Colonic mucosa (tissue), 4 donors: ENCODE results near the gene ITIH2. TPM values are rescaled to one million over a fixed set of nuclear protein-coding genes. Genes with fewer than 3 reads are reported as not detected.

Experiments
- DNase-seq: peaks from one replicate; pipeline ENCODE4 v3.0.0-alpha.2; 2020
- H3K27ac ChIP-seq: fragments of 200-600 bp; one replicate; pipeline ENCODE4 v1.8.0; 2021
- H3K27me3 ChIP-seq: fragments of 200-600 bp; one replicate; pipeline ENCODE4 v1.8.0; 2021
- H3K36me3 ChIP-seq: fragments of 200-600 bp; one replicate; pipeline ENCODE4 v1.8.0; 2021
- H3K4me1 ChIP-seq: fragments of 200-600 bp; one replicate; pipeline ENCODE4 v1.8.0; 2021; ENCODE audit warnings: mild to moderate bottlenecking
- H3K4me3 ChIP-seq: fragments of 200-600 bp; one replicate; pipeline ENCODE4 v1.8.0; 2021
- H3K9ac ChIP-seq, 2 donors: one replicate each; pipeline ENCODE4 v1.7.0; 2013; ENCODE audit warnings: control low read depth in 2 of 2, low read depth in 2 of 2, low read length in 2 of 2
- H3K9me3 ChIP-seq: fragments of 200-600 bp; one replicate; pipeline ENCODE4 v1.8.0; 2021
- intact Hi-C: fragments of 100-400 bp; cut with DNase I; formaldehyde crosslinking; loops from one replicate; pipeline ENCODE4 v1.14.1; 2022
- total RNA-seq, 2 donors: library from RNA; stranded (reverse); fragmentation: NEBNext Ultra II Directional in 1 of 2; extraction: Animal tissue kit (Norgen Biotek cat#: 25700) in 1 of 2; gene quantifications; one replicate each; pipeline ENCODE4 v1.2.1, GENCODE V29; 2021
- TF ChIP-seq, protein P1 (sequence below): fragments of 200-600 bp; IDR thresholded peaks from one replicate; pipeline ENCODE4 v1.8.0; 2022; ENCODE audit warnings: antibody characterized with exemption, mild to moderate bottlenecking
- donor health status: healthy.
- donor health status: DM: no; HTN: no; CAD: no.
- donor health status: DM: no; HTN: no; CAD: no.

Gene ITIH2
- total RNA-seq, 2 donors from 2014 or later, result 1.6 TPM; not detected in 1

DNA sequence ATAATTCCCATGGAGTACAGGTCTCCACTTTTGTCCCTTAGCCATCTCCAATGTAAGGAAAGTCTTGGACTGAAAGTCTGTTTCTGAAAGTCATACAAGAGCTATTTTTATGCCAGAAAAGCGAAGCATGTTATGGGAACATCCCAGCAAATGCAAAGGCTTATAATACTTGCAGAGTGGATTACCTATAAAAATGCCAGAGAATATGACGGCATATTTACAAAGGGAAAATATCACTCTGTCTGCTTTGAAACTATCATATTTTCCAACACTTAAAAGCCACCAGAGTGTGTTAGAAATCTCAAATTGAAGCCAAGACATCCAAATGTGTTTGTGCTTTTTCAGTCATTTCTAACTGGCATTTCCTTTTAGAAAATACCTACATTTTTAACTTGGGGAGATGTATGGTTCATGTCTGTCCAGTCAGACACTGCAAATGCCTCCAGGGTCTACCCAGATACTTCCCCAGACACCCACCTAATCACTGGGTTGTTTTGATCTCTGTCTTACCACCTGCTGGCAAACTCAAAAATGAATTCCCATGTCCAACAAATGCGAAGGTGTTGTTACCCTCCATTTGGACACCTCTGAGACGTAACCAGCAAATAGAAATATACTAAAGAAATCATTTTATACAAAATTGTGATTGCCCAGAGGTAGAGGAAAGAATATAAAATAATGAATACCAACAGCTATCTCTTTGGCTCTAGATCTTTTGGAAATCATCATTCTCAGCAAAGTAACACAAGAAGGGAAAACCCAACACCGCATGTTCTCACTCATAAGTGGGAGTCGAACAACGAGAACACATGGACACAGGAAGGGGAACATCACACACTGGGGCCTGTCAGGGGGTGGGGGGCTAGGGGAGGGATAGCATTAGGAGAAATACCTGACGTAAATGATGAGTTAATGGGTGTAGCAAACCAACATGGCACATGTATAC, 1.2 kb downstream of the ITIH2 start:
- Histone ChIP-seq H3K9ac (no peak overlapping the region), H3K27ac (no peak overlapping the region), H3K4me3 (no peak overlapping the region), H3K4me1 (no peaks in the 10 kb centered on the region), H3K36me3 (no peaks in the 10 kb centered on the region), H3K9me3 (no peaks in the 10 kb centered on the region), H3K27me3 (no peaks in the 10 kb centered on the region)
- TF ChIP-seq, protein P1, sequence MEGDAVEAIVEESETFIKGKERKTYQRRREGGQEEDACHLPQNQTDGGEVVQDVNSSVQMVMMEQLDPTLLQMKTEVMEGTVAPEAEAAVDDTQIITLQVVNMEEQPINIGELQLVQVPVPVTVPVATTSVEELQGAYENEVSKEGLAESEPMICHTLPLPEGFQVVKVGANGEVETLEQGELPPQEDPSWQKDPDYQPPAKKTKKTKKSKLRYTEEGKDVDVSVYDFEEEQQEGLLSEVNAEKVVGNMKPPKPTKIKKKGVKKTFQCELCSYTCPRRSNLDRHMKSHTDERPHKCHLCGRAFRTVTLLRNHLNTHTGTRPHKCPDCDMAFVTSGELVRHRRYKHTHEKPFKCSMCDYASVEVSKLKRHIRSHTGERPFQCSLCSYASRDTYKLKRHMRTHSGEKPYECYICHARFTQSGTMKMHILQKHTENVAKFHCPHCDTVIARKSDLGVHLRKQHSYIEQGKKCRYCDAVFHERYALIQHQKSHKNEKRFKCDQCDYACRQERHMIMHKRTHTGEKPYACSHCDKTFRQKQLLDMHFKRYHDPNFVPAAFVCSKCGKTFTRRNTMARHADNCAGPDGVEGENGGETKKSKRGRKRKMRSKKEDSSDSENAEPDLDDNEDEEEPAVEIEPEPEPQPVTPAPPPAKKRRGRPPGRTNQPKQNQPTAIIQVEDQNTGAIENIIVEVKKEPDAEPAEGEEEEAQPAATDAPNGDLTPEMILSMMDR, result no peak
- DNase-seq, result no peak
- intact Hi-C loops, result no loop called here

- Histone ChIP-seq H3K4me3 (no peak overlapping the region), H3K27me3 (no peaks in the 10 kb centered on the region), H3K9ac (no peak overlapping the region), H3K9me3 (no peaks in the 10 kb centered on the region), H3K4me1 (no peaks in the 10 kb centered on the region), H3K36me3 (no peaks in the 10 kb centered on the region), H3K27ac (no peak overlapping the region)
- DNase-seq, result no peak
- intact Hi-C loops, result no loop called here
- TF ChIP-seq, protein P1, result no peak
These were observed 2.2 kb downstream of the ITIH2 start for GRCh38 chr10:7705341-7705740.

GRCh38 chr10:7706534-7707073, 3.5 kb downstream of the ITIH2 start:
- H3K36me3 ChIP-seq, result no peaks in the 10 kb centered on the region
- intact Hi-C loops, result no loop called here
- H3K27ac ChIP-seq, result no peak overlapping the region
- H3K9ac ChIP-seq, result no peak overlapping the region
- H3K27me3 ChIP-seq, result no peaks in the 10 kb centered on the region
- no peaks in the 10 kb centered on the region for H3K9me3 ChIP-seq
- TF ChIP-seq, protein P1, result no peak
- DNase-seq, result no peak
- H3K4me3 ChIP-seq, result no peak overlapping the region
- no peaks in the 10 kb centered on the region for H3K4me1 ChIP-seq

- Histone ChIP-seq H3K4me3 (no peak overlapping the region), H3K27ac (no peak overlapping the region), H3K36me3 (no peaks in the 10 kb centered on the region), H3K27me3 (no peaks in the 10 kb centered on the region), H3K9me3 (no peaks in the 10 kb centered on the region), H3K4me1 (no peaks in the 10 kb centered on the region), H3K9ac (no peak overlapping the region)
- intact Hi-C loops, result no loop called here
- TF ChIP-seq, protein P1, result no peak
- DNase-seq, result no peak
These were observed 4.0 kb downstream of the ITIH2 start for GRCh38 chr10:7707102-7707501.

DNA sequence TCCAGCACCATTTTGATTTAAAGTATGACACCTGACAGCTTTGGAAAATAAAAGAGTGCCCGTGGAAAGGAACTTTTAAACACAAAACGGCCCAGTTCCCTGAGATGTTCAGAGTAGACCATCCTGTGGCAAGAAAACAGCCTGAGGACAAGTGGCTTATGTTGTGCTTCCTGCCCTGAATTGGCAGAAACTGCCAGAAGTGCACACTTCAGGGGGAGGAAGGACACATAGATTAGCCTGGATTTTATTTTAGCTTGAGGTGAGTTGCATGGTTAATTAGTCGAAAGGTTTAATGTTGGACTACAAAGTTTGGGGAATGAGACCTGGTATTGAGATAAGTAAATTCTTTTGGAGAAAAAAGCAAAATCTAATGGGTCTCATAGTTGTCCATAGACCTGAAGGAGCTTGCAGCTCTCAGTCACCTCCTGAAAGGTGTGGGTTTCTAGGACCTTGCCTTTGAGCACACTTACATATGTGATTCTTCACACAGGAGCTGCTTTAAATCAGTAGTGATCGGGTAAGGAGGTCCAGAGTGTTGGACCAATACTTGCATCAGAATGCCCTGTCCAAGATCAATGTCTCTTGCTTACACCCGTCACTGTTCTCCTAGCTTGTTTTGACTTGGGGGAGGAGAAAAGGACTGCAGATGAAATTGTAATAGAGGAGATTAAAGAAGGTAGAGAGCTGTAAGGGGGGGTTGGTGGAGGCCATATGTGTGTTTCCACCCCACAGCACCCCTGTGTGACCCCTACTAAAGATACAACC, 4.9 kb downstream of the ITIH2 start:
- H3K4me3 ChIP-seq, result no peak overlapping the region
- H3K27ac ChIP-seq, result no peak overlapping the region
- intact Hi-C loops, result no loop called here
- H3K9me3 ChIP-seq, result no peaks in the 10 kb centered on the region
- H3K9ac ChIP-seq, result no peak overlapping the region
- H3K36me3 ChIP-seq, result no peaks in the 10 kb centered on the region
- TF ChIP-seq, protein P1, result no peak
- no peaks in the 10 kb centered on the region for H3K27me3 ChIP-seq
- no peaks in the 10 kb centered on the region for H3K4me1 ChIP-seq
- DNase-seq, result no peak
